OCI-LY1 (cell line): ENCODE data around the gene DBH.

Experiments used
- H2AFZ ChIP-seq: fragments of 200-600 bp; sonication (generic), shearing (Covaris generic); 2 replicates; pipeline ENCODE4 v1.6.0; 2014; ENCODE audit warnings: antibody characterized with exemption, mild to moderate bottlenecking, low read length
- H3F3A ChIP-seq: fragments of 200-600 bp; sonication (generic), shearing (Covaris generic); 2 replicates; pipeline ENCODE4 v1.6.0; 2014; ENCODE audit warnings: mild to moderate bottlenecking, antibody characterized with exemption, low read length, moderate library complexity; ENCODE audit not compliant: insufficient read depth
- H3K27ac ChIP-seq: fragments of 200-600 bp; sonication (generic); 2 replicates; pipeline ENCODE4 v1.5.1; 2014; ENCODE audit warnings: low read length, mixed run types, mild to moderate bottlenecking, low read depth; ENCODE audit not compliant: poor library complexity, severe bottlenecking
- H3K27me3 ChIP-seq: fragments of 200-600 bp; sonication (generic); 2 replicates; pipeline ENCODE4 v1.6.0; 2014; ENCODE audit warnings: antibody characterized with exemption, mild to moderate bottlenecking, low read length, moderate library complexity; ENCODE audit not compliant: insufficient read depth
- H3K36me3 ChIP-seq: fragments of 200-600 bp; sonication (generic); 2 replicates; pipeline ENCODE4 v1.6.1; 2014; ENCODE audit warnings: mild to moderate bottlenecking, antibody characterized with exemption, low read length, moderate library complexity, mixed read lengths; ENCODE audit not compliant: insufficient read depth
- H3K4me1 ChIP-seq: fragments of 200-600 bp; sonication (generic); 2 replicates; pipeline ENCODE4 v1.5.1; 2014; ENCODE audit warnings: mild to moderate bottlenecking, low read length, moderate library complexity; ENCODE audit not compliant: insufficient read depth, severe bottlenecking
- H3K4me2 ChIP-seq: fragments of 200-600 bp; sonication (generic), shearing (Covaris generic); 2 replicates; pipeline ENCODE4 v1.6.1; 2014; ENCODE audit warnings: low read length
- H3K4me3 ChIP-seq: fragments of 200-600 bp; sonication (generic); 2 replicates; pipeline ENCODE4 v1.5.1; 2014; ENCODE audit warnings: low read length, low read depth, mild to moderate bottlenecking, mixed read lengths; ENCODE audit not compliant: poor library complexity, severe bottlenecking
- H3K79me2 ChIP-seq: fragments of 200-600 bp; shearing (Covaris generic); 2 replicates; pipeline ENCODE4 v1.6.1; 2016; ENCODE audit warnings: mixed run types, low read length, mixed read lengths; ENCODE audit not compliant: insufficient read depth
- H3K9ac ChIP-seq: fragments of 200-600 bp; sonication (generic), shearing (Covaris generic); 2 replicates; pipeline ENCODE4 v1.6.1; 2014; ENCODE audit warnings: mild to moderate bottlenecking, low read length, mixed read lengths
- H3K9me2 ChIP-seq: fragments of 200-600 bp; sonication (generic), shearing (Covaris generic); 2 replicates; pipeline ENCODE4 v1.6.1; 2014; ENCODE audit warnings: low read depth, mild to moderate bottlenecking, low read length, mixed read lengths
- H3K9me3 ChIP-seq: fragments of 200-600 bp; shearing (Covaris generic); 2 replicates; pipeline ENCODE4 v1.6.1; 2014; ENCODE audit warnings: low read length, mixed read lengths
- H4K20me1 ChIP-seq: fragments of 200-600 bp; sonication (generic), shearing (Covaris generic); 2 replicates; pipeline ENCODE4 v1.6.0; 2016; ENCODE audit warnings: mild to moderate bottlenecking, low read length; ENCODE audit not compliant: insufficient read depth
- CTCF ChIP-seq: fragments of 200-600 bp; sonication (generic), shearing (Covaris generic); IDR thresholded peaks from 2 replicates; pipeline ENCODE4 v1.5.1; 2017; ENCODE audit warnings: mild to moderate bottlenecking, antibody characterized with exemption, low read length, moderate library complexity, mixed read lengths
- EZH2 ChIP-seq: fragments of 200-600 bp; sonication (generic), shearing (Covaris generic); IDR thresholded peaks from 2 replicates; pipeline ENCODE4 v1.8.0; 2017; ENCODE audit warnings: borderline replicate concordance, mixed run types, mild to moderate bottlenecking, antibody characterized with exemption, low read length, moderate library complexity, mixed read lengths

The DBH gene

GRCh38 chr9:133684936-133685361, 48.8 kb downstream of the DBH start:
- H3K4me2 ChIP-seq = no peak overlapping the region
- no peak overlapping the region for H3K4me3 ChIP-seq
- H3K4me1 ChIP-seq = no peaks in the 10 kb centered on the region
- no peak overlapping the region for H3K9ac ChIP-seq
- H3K27ac ChIP-seq = no peak overlapping the region
- H3K27me3 ChIP-seq = peaks cover 4% of the 10 kb centered on the region; the same call in 1 of the 2 replicates
- no peak overlapping the region for H2AFZ ChIP-seq
- no peaks in the 10 kb centered on the region for H4K20me1 ChIP-seq
- H3K9me2 ChIP-seq = no peaks in the 10 kb centered on the region
- TF ChIP-seq CTCF (no peak), EZH2 (no peak)
- H3K79me2 ChIP-seq = no peaks in the 10 kb centered on the region
- no peaks in the 10 kb centered on the region for H3K9me3 ChIP-seq
- H3F3A ChIP-seq = no peaks in the 10 kb centered on the region
- H3K36me3 ChIP-seq = no peaks in the 10 kb centered on the region

- no peak for TF ChIP-seq CTCF
- no peak for TF ChIP-seq EZH2
- no peak overlapping the region for H2AFZ ChIP-seq
- no peaks in the 10 kb centered on the region for H4K20me1 ChIP-seq
- no peak overlapping the region for H3K27ac ChIP-seq
- H3K9me3 ChIP-seq = no peaks in the 10 kb centered on the region
- H3K9ac ChIP-seq = no peak overlapping the region
- no peaks in the 10 kb centered on the region for H3K79me2 ChIP-seq
- no peaks in the 10 kb centered on the region for H3K9me2 ChIP-seq
- H3K4me2 ChIP-seq = no peak overlapping the region
- H3K27me3 ChIP-seq = peaks cover 4% of the 10 kb centered on the region; the same call in 1 of the 2 replicates
- H3K36me3 ChIP-seq = no peaks in the 10 kb centered on the region
- H3F3A ChIP-seq = no peaks in the 10 kb centered on the region
- H3K4me1 ChIP-seq = no peaks in the 10 kb centered on the region
- no peak overlapping the region for H3K4me3 ChIP-seq
Measured at GRCh38 chr9:133685653-133686609, 49.8 kb downstream of the DBH start.

- H3K36me3 ChIP-seq = no peaks in the 10 kb centered on the region
- H3F3A ChIP-seq = no peaks in the 10 kb centered on the region
- no peak overlapping the region for H2AFZ ChIP-seq
- no peak overlapping the region for H3K4me2 ChIP-seq
- no peaks in the 10 kb centered on the region for H3K4me1 ChIP-seq
- no peaks in the 10 kb centered on the region for H3K9me2 ChIP-seq
- no peaks in the 10 kb centered on the region for H3K79me2 ChIP-seq
- no peak overlapping the region for H3K9ac ChIP-seq
- H3K27me3 ChIP-seq = peaks cover 4% of the 10 kb centered on the region; the same call in 1 of the 2 replicates
- H3K4me3 ChIP-seq = no peak overlapping the region
- TF ChIP-seq CTCF (no peak), EZH2 (no peak)
- no peak overlapping the region for H3K27ac ChIP-seq
- no peaks in the 10 kb centered on the region for H4K20me1 ChIP-seq
- no peaks in the 10 kb centered on the region for H3K9me3 ChIP-seq
Measured at GRCh38 chr9:133686642-133687575, 50.7 kb downstream of the DBH start.
